ENCODE measurements around the gene FKBP10.

Gene FKBP10

GRCh38 chr17:41784207-41784744, 28.5 kb upstream of the FKBP10 start:
- no peak for DNase-seq

GRCh38 chr17:41785091-41785858, 27.5 kb upstream of the FKBP10 start:
- no peak for DNase-seq

GRCh38 chr17:41785859-41786226, 27.0 kb upstream of the FKBP10 start:
- DNase-seq = no peak

GRCh38 chr17:41786227-41787020, 26.4 kb upstream of the FKBP10 start, which contains the start of gene JUP:
TSS of gene JUP (minus strand) at chr17:41786711. CDS start at chr17:41771854, 14,857 bp downstream.
- peak; percentile 100 for DNase-seq

- no peak for DNase-seq
Measured at GRCh38 chr17:41787021-41787418, 25.8 kb upstream of the FKBP10 start.

- no peak for DNase-seq
Measured at GRCh38 chr17:41792845-41793783, 19.7 kb upstream of the FKBP10 start.

- DNase-seq = no peak
Measured at GRCh38 chr17:41793784-41794539, 18.8 kb upstream of the FKBP10 start.

- no peak for DNase-seq
Measured at GRCh38 chr17:41794540-41794975, 18.2 kb upstream of the FKBP10 start.

GRCh38 chr17:41796121-41796895, 16.5 kb upstream of the FKBP10 start:
- DNase-seq = no peak

- no peak for DNase-seq
Measured at GRCh38 chr17:41797377-41797776, 15.4 kb upstream of the FKBP10 start.

GRCh38 chr17:41799366-41799765, 13.4 kb upstream of the FKBP10 start:
- DNase-seq = no peak

- DNase-seq = peak; percentile 49
Measured at GRCh38 chr17:41800601-41801373, 12.0 kb upstream of the FKBP10 start.

GRCh38 chr17:41801374-41802271, 11.2 kb upstream of the FKBP10 start:
- peak; percentile 75 for DNase-seq

GRCh38 chr17:41803049-41804020, 9.5 kb upstream of the FKBP10 start:
- DNase-seq = no peak

GRCh38 chr17:41806685-41807445, 5.9 kb upstream of the FKBP10 start:
- no peak for DNase-seq

GRCh38 chr17:41810659-41811548, 1.9 kb upstream of the FKBP10 start:
- DNase-seq = no peak
